Measurements from ENCODE around the gene RPS27A. TPM values are rescaled to one million over a fixed set of nuclear protein-coding genes. Genes with fewer than 3 reads are reported as not detected.
"Not testable (repeated sequence)": the region's sequence is repeated elsewhere in the genome, so short reads cannot be mapped to it uniquely, and the experiment has no call there.

RPS27A gene
- total RNA-seq, 1 experiment from 2014 or later: 1,343 TPM

GRCh38 chr2:55247025-55247424, 14.5 kb downstream of the RPS27A start:
- Mint-ChIP-seq H3K4me1 (ENCODE audit: insufficient read depth, unreplicated experiment) (no peaks in the 10 kb centered on the region), H3K9me3 (ENCODE audit: unreplicated experiment) (no peaks in the 10 kb centered on the region), H3K27ac (ENCODE audit: low read depth, unreplicated experiment) (no peak overlapping the region), H3K36me3 (ENCODE audit: insufficient read depth, unreplicated experiment) (peaks cover 78% of the 10 kb centered on the region), H3K4me3 (ENCODE audit: unreplicated experiment) (no peak overlapping the region), H3K27me3 (ENCODE audit: insufficient read depth, unreplicated experiment) (no peaks in the 10 kb centered on the region)
- BruUV-seq (replicated peaks): no TSS peak
- intact Hi-C loops (cut with micrococcal nuclease): no loop called here
- ChIA-PET CTCF (interaction anchor here (0.6 kb wide), 1 partner anchor 205 kb away, joined by 3 read pairs; no protein-coding TSS in a partner anchor), POLR2A (interaction anchor here (0.8 to 0.9 kb wide), 2 partner anchors 14 to 173 kb away, joined by 3 read pairs; partner anchors contain the start of genes CLHC1 and RPS27A)
- no peak for DNase-seq (ENCODE audit: unreplicated experiment)
- TF ChIP-seq CTCF (IDR thresholded peaks at IDR 0.05; ENCODE audit: unreplicated experiment): no peak

GRCh38 chr2:55252832-55253231, 20.3 kb downstream of the RPS27A start:
- H3K4me1 Mint-ChIP-seq (ENCODE audit: insufficient read depth, unreplicated experiment): no peaks in the 10 kb centered on the region
- no peaks in the 10 kb centered on the region for H3K27me3 Mint-ChIP-seq (ENCODE audit: insufficient read depth, unreplicated experiment)
- H3K36me3 Mint-ChIP-seq (ENCODE audit: insufficient read depth, unreplicated experiment): peaks cover 78% of the 10 kb centered on the region
- CTCF ChIA-PET: interaction anchor here (1.6 kb wide), 1 partner anchor 179 kb away, joined by 4 read pairs; no protein-coding TSS in a partner anchor
- POLR2A ChIA-PET: interaction anchor here (0.7 to 2.8 kb wide), 4 partner anchors 13 to 349 kb away, joined by 3 to 8 read pairs (median 4); partner anchors contain the start of gene MTIF2
- intact Hi-C loops (cut with micrococcal nuclease): no loop called here
- no peak overlapping the region for H3K4me3 Mint-ChIP-seq (ENCODE audit: unreplicated experiment)
- no peak for DNase-seq (ENCODE audit: unreplicated experiment)
- no TSS peak for BruUV-seq (replicated peaks)
- H3K9me3 Mint-ChIP-seq (ENCODE audit: unreplicated experiment): no peaks in the 10 kb centered on the region
- no peak for TF ChIP-seq CTCF (IDR thresholded peaks at IDR 0.05; ENCODE audit: unreplicated experiment)
- no peak overlapping the region for H3K27ac Mint-ChIP-seq (ENCODE audit: low read depth, unreplicated experiment)

- H3K4me1 Mint-ChIP-seq (ENCODE audit: insufficient read depth, unreplicated experiment); intact Hi-C loops (cut with micrococcal nuclease); DNase-seq (ENCODE audit: unreplicated experiment); H3K27ac Mint-ChIP-seq (ENCODE audit: low read depth, unreplicated experiment); H3K27me3 Mint-ChIP-seq (ENCODE audit: insufficient read depth, unreplicated experiment); BruUV-seq (replicated peaks); H3K4me3 Mint-ChIP-seq (ENCODE audit: unreplicated experiment); H3K9me3 Mint-ChIP-seq (ENCODE audit: unreplicated experiment): not testable (repeated sequence)
- ChIA-PET CTCF (interaction anchor here (0.6 to 1.6 kb wide), 5 partner anchors 18 to 291 kb away, joined by 3 to 6 read pairs (median 3); no protein-coding TSS in a partner anchor), POLR2A (interaction anchor here (0.9 kb wide), 1 partner anchor 209 kb away, joined by 4 read pairs; no protein-coding TSS in a partner anchor)
- H3K36me3 Mint-ChIP-seq (ENCODE audit: insufficient read depth, unreplicated experiment): peaks cover 89% of the 10 kb centered on the region
Measured at GRCh38 chr2:55259586-55259985, 27.1 kb downstream of the RPS27A start.

GRCh38 chr2:55268288-55268906, 35.9 kb downstream of the RPS27A start:
- peaks cover 47% of the 10 kb centered on the region for H3K36me3 Mint-ChIP-seq (ENCODE audit: insufficient read depth, unreplicated experiment)
- H3K9me3 Mint-ChIP-seq (ENCODE audit: unreplicated experiment): no peaks in the 10 kb centered on the region
- peak overlapping the region; percentile 91 for H3K27ac Mint-ChIP-seq (ENCODE audit: low read depth, unreplicated experiment)

More at GRCh38 chr2:55268288-55268906, 35.9 kb downstream of the RPS27A start:
- peak; percentile 27 for DNase-seq (ENCODE audit: unreplicated experiment)
- ChIA-PET CTCF (interaction anchor here (0.6 to 0.7 kb wide), 4 partner anchors 10 to 252 kb away, joined by 3 to 4 read pairs (median 3); no protein-coding TSS in a partner anchor), POLR2A (interaction anchor here (0.6 to 1.9 kb wide), 18 partner anchors 11 to 1335 kb away, joined by 3 to 11 read pairs (median 4); partner anchors contain the start of genes CFAP36, CLHC1, RPS27A and RTN4)
- intact Hi-C loops (cut with micrococcal nuclease): loop anchor here (1.0 to 5.0 kb wide), 3 partner anchors 149 to 243 kb away; partner anchors contain the start of gene CCDC88A
- peak overlapping the region; percentile 87 for H3K4me3 Mint-ChIP-seq (ENCODE audit: unreplicated experiment)
- BruUV-seq (replicated peaks): TSS peak; percentile 83
- H3K27me3 Mint-ChIP-seq (ENCODE audit: insufficient read depth, unreplicated experiment): no peaks in the 10 kb centered on the region
- H3K4me1 Mint-ChIP-seq (ENCODE audit: insufficient read depth, unreplicated experiment): peaks cover 5% of the 10 kb centered on the region
- no peak for TF ChIP-seq CTCF (IDR thresholded peaks at IDR 0.05; ENCODE audit: unreplicated experiment)
